AG04450 (cell line): Measurements from ENCODE around the gene CPA5. TPM values are rescaled to one million over a fixed set of nuclear protein-coding genes. Genes with fewer than 3 reads are reported as not detected.

ENCODE experiments used
- CTCF ChIA-PET: fragments of 300-600, 350-600 bp; formaldehyde crosslinking; extraction: SDS; loops from one replicate; lab custom pipeline; 2022; ENCODE audit warnings: antibody characterized with exemption, inconsistent platforms; lab: Charles Lee
- POLR2A ChIA-PET: fragments of 350-600 bp; formaldehyde crosslinking; extraction: SDS; loops from one replicate; lab custom pipeline; 2021; ENCODE audit warnings: antibody characterized with exemption, inconsistent platforms; lab: Yijun Ruan, JAX
- DNase-seq: peaks from one replicate; pipeline ENCODE4 v3.0.0-alpha.2; 2011; ENCODE audit warnings: low read depth, low spot score
- H3K27ac ChIP-seq: one replicate; pipeline ENCODE4 v1.5.1; 2012; ENCODE audit warnings: low read depth, low read length, control low read depth
- H3K27me3 ChIP-seq: one replicate; pipeline ENCODE4 v1.6.0; 2012; ENCODE audit warnings: low read length; ENCODE audit not compliant: control insufficient read depth, insufficient read depth
- H3K4me3 ChIP-seq: 2 replicates; pipeline ENCODE4 v1.5.1; 2011; ENCODE audit warnings: mild to moderate bottlenecking, low read depth, low read length, control low read depth
- H3K9me3 ChIP-seq: 2 replicates; pipeline ENCODE4 v1.5.1; 2012; ENCODE audit warnings: low read length; ENCODE audit not compliant: control insufficient read depth, insufficient read depth
- CTCF ChIP-seq: IDR thresholded peaks from 2 replicates; pipeline ENCODE4 v1.5.1; 2011; ENCODE audit warnings: low read depth, low read length, control low read depth, inconsistent platforms
- polyA plus RNA-seq: library from polyadenylated mRNA; depleted of rRNA; stranded (reverse); fragments of >200 nt; gene quantifications from 2 replicates; pipeline ENCODE4 v1.2.3, GENCODE V29; 2011; rRNA removed

CPA5 gene
- polyA plus RNA-seq, 1 experiment: 0.14 TPM

GRCh38 chr7:130417213-130417612 is 72.6 kb downstream of the CPA5 start:
- H3K4me3 ChIP-seq: no peak overlapping the region
- H3K9me3 ChIP-seq: no peaks in the 10 kb centered on the region
- TF ChIP-seq CTCF: no peak
- no peaks in the 10 kb centered on the region for H3K27me3 ChIP-seq
- POLR2A ChIA-PET: no interaction called here
- no peak overlapping the region for H3K27ac ChIP-seq
- CTCF ChIA-PET: no interaction called here
- DNase-seq: no peak

- H3K4me3 ChIP-seq: no peak overlapping the region
- H3K27ac ChIP-seq: no peak overlapping the region
- H3K9me3 ChIP-seq: no peaks in the 10 kb centered on the region
- no peak for TF ChIP-seq CTCF
- DNase-seq: no peak
- no peaks in the 10 kb centered on the region for H3K27me3 ChIP-seq
- POLR2A ChIA-PET: no interaction called here
- CTCF ChIA-PET: no interaction called here
These were observed 73.7 kb downstream of the CPA5 start for GRCh38 chr7:130418306-130418705.

Other genes starting within 250 kb of the CPA5 start
- 12.9 and 15.2 TPM in 2 replicates for gene TMEM209, start 139.4 kb upstream of the CPA5 start, polyA plus RNA-seq
- not detected in 2 replicates for gene SSMEM1, start 137.0 kb upstream of the CPA5 start, polyA plus RNA-seq
- 0.05 and 0.10 TPM in 2 replicates for gene CPA2, start 78.0 kb upstream of the CPA5 start, polyA plus RNA-seq
- 65.7 and 71.8 TPM in 2 replicates for gene CPA4, start 51.7 kb upstream of the CPA5 start, polyA plus RNA-seq
- 0.07 and 0.09 TPM in 2 replicates for gene CPA1, start 35.7 kb downstream of the CPA5 start, polyA plus RNA-seq
- 23.6 and 26.4 TPM in 2 replicates for gene CEP41, start 96.2 kb downstream of the CPA5 start, polyA plus RNA-seq
- 236 and 293 TPM in 2 replicates for gene MEST, start 147.3 kb downstream of the CPA5 start, polyA plus RNA-seq